Stimulated activated CD4-positive, alpha-beta T cell treated with anti-CD3 and anti-CD28 coated beads, Interleukin-4, amount 100 ng/mL, for 4 hours (primary cell): ENCODE measurements around the gene WWC2.

Experiments
- DNase-seq, 2 experiments: peaks; one replicate each; pipeline ENCODE4 v3.0.0-alpha.2; 2020

WWC2 gene

GRCh38 chr4:183362916-183363542 lies 264.0 kb downstream of the WWC2 start:
- DNase-seq = no peak

DNA sequence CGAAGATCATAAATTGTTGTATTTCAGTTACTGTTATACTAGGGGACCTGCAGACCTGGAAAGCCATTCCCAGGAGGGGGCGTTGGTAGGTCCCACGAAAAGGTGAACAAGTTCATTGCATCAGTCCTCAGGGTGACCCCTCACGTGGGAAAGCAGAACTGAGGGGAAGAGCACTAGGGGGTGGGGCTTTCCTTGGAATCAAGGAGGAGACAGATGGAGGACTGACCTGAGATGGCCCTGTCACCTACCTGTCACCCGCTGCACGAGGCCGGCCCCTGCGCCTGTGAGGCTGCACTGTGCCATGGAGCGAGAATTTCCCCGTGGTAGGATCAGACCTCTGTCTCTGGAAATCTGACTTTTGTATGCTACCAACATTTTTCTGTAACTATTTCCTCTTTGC lies 265.0 kb downstream of the WWC2 start:
- DNase-seq = no peak

GRCh38 chr4:183366206-183366835 lies 267.3 kb downstream of the WWC2 start:
- DNase-seq = no peak

GRCh38 chr4:183369073-183369472 lies 270.0 kb downstream of the WWC2 start:
- DNase-seq = no peak
